Measurements from ENCODE around the gene ZNF106. TPM values are rescaled to one million over a fixed set of nuclear protein-coding genes. Genes with fewer than 3 reads are reported as not detected.

The ZNF106 gene
- total RNA-seq, 1 donor from 2014 or later, result 56.3 TPM

DNA sequence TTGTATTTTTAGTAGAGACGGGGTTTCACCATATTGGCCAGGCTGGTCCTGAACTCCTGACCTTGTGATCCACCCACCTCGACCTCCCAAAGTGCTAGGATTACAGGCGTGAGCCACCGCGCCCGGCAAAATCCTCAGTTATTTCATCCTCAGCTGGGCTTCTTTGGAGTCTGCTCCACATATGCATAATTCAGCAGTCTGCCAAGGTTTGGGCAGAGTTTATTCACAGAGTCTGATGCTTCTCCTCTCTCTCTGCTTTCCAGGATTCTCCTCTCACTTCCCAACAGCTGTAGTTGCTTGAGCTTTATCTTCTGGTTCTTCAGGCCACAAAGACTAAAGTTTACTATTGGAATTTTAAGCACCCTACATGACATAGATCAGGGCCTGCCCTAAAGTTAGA lies 8.2 kb downstream of the ZNF106 start:
- H3K4me1 Mint-ChIP-seq (ENCODE audit: unreplicated experiment), result no peaks in the 10 kb centered on the region
- no peak for DNase-seq (ENCODE audit: low spot score)
- H3K36me3 Mint-ChIP-seq (ENCODE audit: low read depth, unreplicated experiment), result peaks cover 6% of the 10 kb centered on the region
- no peak overlapping the region for H3K4me3 Mint-ChIP-seq (ENCODE audit: unreplicated experiment)
- peaks cover 2% of the 10 kb centered on the region for H3K27me3 Mint-ChIP-seq (ENCODE audit: unreplicated experiment)
- H3K9me3 Mint-ChIP-seq (ENCODE audit: unreplicated experiment), result no peaks in the 10 kb centered on the region
- TF ChIP-seq, protein P1, sequence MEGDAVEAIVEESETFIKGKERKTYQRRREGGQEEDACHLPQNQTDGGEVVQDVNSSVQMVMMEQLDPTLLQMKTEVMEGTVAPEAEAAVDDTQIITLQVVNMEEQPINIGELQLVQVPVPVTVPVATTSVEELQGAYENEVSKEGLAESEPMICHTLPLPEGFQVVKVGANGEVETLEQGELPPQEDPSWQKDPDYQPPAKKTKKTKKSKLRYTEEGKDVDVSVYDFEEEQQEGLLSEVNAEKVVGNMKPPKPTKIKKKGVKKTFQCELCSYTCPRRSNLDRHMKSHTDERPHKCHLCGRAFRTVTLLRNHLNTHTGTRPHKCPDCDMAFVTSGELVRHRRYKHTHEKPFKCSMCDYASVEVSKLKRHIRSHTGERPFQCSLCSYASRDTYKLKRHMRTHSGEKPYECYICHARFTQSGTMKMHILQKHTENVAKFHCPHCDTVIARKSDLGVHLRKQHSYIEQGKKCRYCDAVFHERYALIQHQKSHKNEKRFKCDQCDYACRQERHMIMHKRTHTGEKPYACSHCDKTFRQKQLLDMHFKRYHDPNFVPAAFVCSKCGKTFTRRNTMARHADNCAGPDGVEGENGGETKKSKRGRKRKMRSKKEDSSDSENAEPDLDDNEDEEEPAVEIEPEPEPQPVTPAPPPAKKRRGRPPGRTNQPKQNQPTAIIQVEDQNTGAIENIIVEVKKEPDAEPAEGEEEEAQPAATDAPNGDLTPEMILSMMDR (IDR thresholded peaks at IDR 0.05; ENCODE audit: unreplicated experiment), result no peak
- H3K27ac Mint-ChIP-seq (ENCODE audit: unreplicated experiment), result no peak overlapping the region

DNA sequence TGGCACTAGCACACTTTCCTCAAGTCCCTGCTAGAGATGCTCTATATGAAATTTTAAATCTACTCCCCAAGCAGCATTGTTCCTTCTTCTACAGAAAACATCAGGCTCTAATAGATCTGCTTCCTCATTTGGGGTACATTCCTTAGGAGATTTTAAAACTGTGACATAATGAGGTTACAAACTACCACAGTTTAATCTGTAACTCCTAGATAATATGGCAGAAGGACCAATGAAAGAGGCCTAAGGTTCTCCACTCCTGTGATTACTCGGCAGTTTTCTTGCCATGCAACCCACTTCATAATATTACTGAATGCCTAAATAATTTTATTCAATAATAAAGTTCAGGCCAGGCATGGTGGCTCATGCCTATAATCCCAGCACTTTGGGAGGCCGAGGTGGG lies 16.1 kb downstream of the ZNF106 start:
- Mint-ChIP-seq H3K4me3 (ENCODE audit: unreplicated experiment) (no peak overlapping the region), H3K4me1 (ENCODE audit: unreplicated experiment) (no peaks in the 10 kb centered on the region), H3K27me3 (ENCODE audit: unreplicated experiment) (no peaks in the 10 kb centered on the region), H3K36me3 (ENCODE audit: low read depth, unreplicated experiment) (peaks cover 4% of the 10 kb centered on the region), H3K9me3 (ENCODE audit: unreplicated experiment) (no peaks in the 10 kb centered on the region), H3K27ac (ENCODE audit: unreplicated experiment) (no peak overlapping the region)
- TF ChIP-seq, protein P1 (IDR thresholded peaks at IDR 0.05; ENCODE audit: unreplicated experiment), result no peak
- DNase-seq (ENCODE audit: low spot score), result no peak

DNA sequence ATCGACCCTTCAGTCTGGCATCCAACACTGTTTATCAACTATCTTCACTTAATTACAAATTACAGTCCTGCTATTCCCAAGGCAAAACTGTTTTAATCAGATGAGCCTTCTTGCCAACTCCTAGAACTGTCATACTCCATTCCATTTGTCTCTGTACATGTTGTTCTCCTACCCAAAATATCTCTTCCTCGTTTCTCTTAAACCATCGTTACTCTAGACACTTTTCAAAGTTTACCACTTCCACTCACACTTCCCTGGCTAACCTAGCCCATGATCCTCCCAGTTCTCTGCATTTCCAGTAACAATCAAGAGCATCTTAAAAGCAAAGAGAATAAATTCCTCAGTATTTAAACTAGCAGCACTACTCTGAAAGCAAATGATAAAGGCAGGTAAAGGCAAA lies 19.9 kb downstream of the ZNF106 start:
- TF ChIP-seq, protein P1 (IDR thresholded peaks at IDR 0.05; ENCODE audit: unreplicated experiment), result no peak
- H3K4me1 Mint-ChIP-seq (ENCODE audit: unreplicated experiment), result peaks cover 2% of the 10 kb centered on the region
- no peak for DNase-seq (ENCODE audit: low spot score)
- peaks cover 9% of the 10 kb centered on the region for H3K36me3 Mint-ChIP-seq (ENCODE audit: low read depth, unreplicated experiment)
- H3K27ac Mint-ChIP-seq (ENCODE audit: unreplicated experiment), result no peak overlapping the region
- no peak overlapping the region for H3K4me3 Mint-ChIP-seq (ENCODE audit: unreplicated experiment)
- no peaks in the 10 kb centered on the region for H3K27me3 Mint-ChIP-seq (ENCODE audit: unreplicated experiment)
- no peaks in the 10 kb centered on the region for H3K9me3 Mint-ChIP-seq (ENCODE audit: unreplicated experiment)

DNA sequence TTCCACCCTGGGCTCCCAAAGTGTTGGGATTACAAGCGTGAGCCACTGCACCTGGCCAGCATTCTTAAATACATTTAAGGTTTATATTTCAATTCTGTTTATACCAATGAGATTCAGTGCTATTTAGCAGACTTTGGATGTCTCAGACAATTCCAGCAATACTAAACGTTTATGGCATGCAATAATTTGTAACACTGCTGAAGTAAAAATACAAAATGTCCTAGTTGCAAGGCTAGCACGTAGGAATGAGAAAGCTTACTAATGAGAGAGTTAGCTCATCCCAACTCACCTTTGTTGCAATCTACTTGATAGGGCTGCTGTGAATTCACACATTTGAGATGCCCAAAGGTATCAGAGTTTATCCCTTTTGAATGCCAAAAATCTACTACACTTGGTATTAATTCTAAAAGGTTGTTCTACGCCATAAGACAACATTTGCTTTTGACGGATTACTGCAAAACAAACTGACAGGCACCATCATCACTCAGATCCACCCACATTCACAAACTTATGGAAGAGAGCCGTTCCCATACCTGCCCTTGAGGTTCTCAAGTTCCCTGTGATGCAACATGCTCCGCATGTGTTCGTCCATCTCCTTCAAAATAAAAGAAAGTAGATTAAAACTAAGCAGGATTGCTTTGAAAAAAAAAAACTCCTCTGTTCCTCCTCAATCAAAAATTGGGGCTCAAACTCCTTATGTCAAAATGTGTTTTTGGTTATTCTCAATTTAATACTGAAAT lies 25.3 kb downstream of the ZNF106 start:
- Mint-ChIP-seq H3K27ac (ENCODE audit: unreplicated experiment) (no peak overlapping the region), H3K9me3 (ENCODE audit: unreplicated experiment) (no peaks in the 10 kb centered on the region), H3K36me3 (ENCODE audit: low read depth, unreplicated experiment) (peaks cover 15% of the 10 kb centered on the region), H3K27me3 (ENCODE audit: unreplicated experiment) (no peaks in the 10 kb centered on the region), H3K4me3 (ENCODE audit: unreplicated experiment) (no peak overlapping the region), H3K4me1 (ENCODE audit: unreplicated experiment) (peaks cover 9% of the 10 kb centered on the region)
- TF ChIP-seq, protein P1 (IDR thresholded peaks at IDR 0.05; ENCODE audit: unreplicated experiment), result no peak
- DNase-seq (ENCODE audit: low spot score), result no peak

DNA sequence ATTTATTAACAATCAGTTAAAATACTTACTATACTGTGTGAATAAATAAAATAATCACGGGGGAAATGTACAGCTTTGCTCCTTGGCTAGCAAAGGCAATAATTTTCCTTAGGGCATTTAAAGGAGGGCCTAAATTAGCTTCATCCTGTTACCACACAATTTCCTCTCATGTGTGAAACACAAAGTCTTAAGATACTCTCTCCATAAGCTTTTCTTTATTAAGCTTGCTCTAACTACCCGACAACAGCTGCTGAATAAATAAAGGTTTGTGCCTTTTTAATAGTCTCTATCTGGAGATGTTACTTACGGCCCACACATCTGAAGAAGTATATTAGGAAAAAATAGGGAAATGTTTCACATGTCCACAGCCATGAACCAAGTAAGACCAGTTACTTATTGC lies 29.7 kb downstream of the ZNF106 start:
- Mint-ChIP-seq H3K4me1 (ENCODE audit: unreplicated experiment) (peaks cover 17% of the 10 kb centered on the region), H3K4me3 (ENCODE audit: unreplicated experiment) (no peak overlapping the region), H3K27me3 (ENCODE audit: unreplicated experiment) (no peaks in the 10 kb centered on the region), H3K9me3 (ENCODE audit: unreplicated experiment) (no peaks in the 10 kb centered on the region), H3K27ac (ENCODE audit: unreplicated experiment) (no peak overlapping the region), H3K36me3 (ENCODE audit: low read depth, unreplicated experiment) (peaks cover 9% of the 10 kb centered on the region)
- TF ChIP-seq, protein P1 (IDR thresholded peaks at IDR 0.05; ENCODE audit: unreplicated experiment), result no peak
- DNase-seq (ENCODE audit: low spot score), result no peak
